PC-9 (cell line): ENCODE measurements around the gene ADAMTS2. TPM values are rescaled to one million over a fixed set of nuclear protein-coding genes. Genes with fewer than 3 reads are reported as not detected.
"Not testable (repeated sequence)": the region's sequence is repeated elsewhere in the genome, so short reads cannot be mapped to it uniquely, and the experiment has no call there.

ENCODE experiments used
- BruUV-seq: library from RNA; stranded (reverse); fragments of 400-500 nt; replicated peaks from 2 replicates; lab custom pipeline; 2021; lab: Mats Ljungman, UMichigan
- CTCF ChIA-PET: fragments of 300-600 bp; sonication (Branson Sonifier 250); formaldehyde crosslinking; loops from one replicate; lab custom pipeline; 2022; ENCODE audit warnings: antibody characterized with exemption; lab: Charles Lee
- POLR2A ChIA-PET: fragments of 300-600 bp; sonication (Branson Sonifier 250); formaldehyde crosslinking; loops from one replicate; lab custom pipeline; 2022; ENCODE audit warnings: antibody characterized with exemption; ENCODE audit not compliant: unreplicated experiment; lab: Charles Lee
- DNase-seq, 2 experiments: peaks; one replicate each; pipeline versions ENCODE4 v3.0.0 to v3.0.0-alpha.2; 2015 to 2022; ENCODE audit warnings: mixed read lengths in 1 of 2
- H2AFZ ChIP-seq: fragments of 200-600 bp; sonication (generic); 2 replicates; pipeline ENCODE4 v1.8.1; 2017; ENCODE audit warnings: antibody characterized with exemption
- H3F3A ChIP-seq: fragments of 200-600 bp; sonication (generic); 2 replicates; pipeline ENCODE4 v1.8.1; 2017; ENCODE audit warnings: antibody characterized with exemption, mild to moderate bottlenecking, low read depth; ENCODE audit not compliant: insufficient read depth
- H3K27ac ChIP-seq: fragments of 200-600 bp; sonication (generic); 2 replicates; pipeline ENCODE4 v1.6.1; 2016; ENCODE audit warnings: mixed run types
- H3K27me3 ChIP-seq: fragments of 200-600 bp; sonication (generic); 2 replicates; pipeline ENCODE4 v1.6.1; 2016; ENCODE audit warnings: low read depth, mixed run types; ENCODE audit not compliant: insufficient read depth
- H3K36me3 ChIP-seq: fragments of 200-600 bp; sonication (generic); 2 replicates; pipeline ENCODE4 v1.6.1; 2016; ENCODE audit warnings: low read depth, mixed run types
- H3K4me1 ChIP-seq: fragments of 200-600 bp; sonication (generic); replicated peaks from 2 replicates; pipeline ENCODE4 v1.6.1; 2016; ENCODE audit warnings: mixed run types; ENCODE audit not compliant: insufficient read depth
- H3K4me2 ChIP-seq: fragments of 200-600 bp; sonication (generic); 2 replicates; pipeline ENCODE4 v1.6.1; 2017; ENCODE audit warnings: mixed run types
- H3K4me3 ChIP-seq: fragments of 200-600 bp; sonication (generic); 2 replicates; pipeline ENCODE4 v1.6.1; 2016; ENCODE audit warnings: mixed run types
- H3K79me2 ChIP-seq: fragments of 200-600 bp; sonication (generic); 2 replicates; pipeline ENCODE4 v1.6.1; 2017; ENCODE audit warnings: low read depth, mixed run types
- H3K9me2 ChIP-seq: fragments of 200-600 bp; sonication (generic); 2 replicates; pipeline ENCODE4 v1.8.1; 2017; ENCODE audit warnings: mild to moderate bottlenecking; ENCODE audit not compliant: insufficient read depth
- H3K9me3 ChIP-seq: fragments of 200-600 bp; sonication (generic); 2 replicates; pipeline ENCODE4 v1.8.1; 2016; ENCODE audit warnings: low read depth; ENCODE audit not compliant: insufficient read depth
- H4K20me1 ChIP-seq: fragments of 200-600 bp; sonication (generic); 2 replicates; pipeline ENCODE4 v1.8.1; 2017; ENCODE audit not compliant: insufficient read depth
- CTCF ChIP-seq: fragments of 200-600 bp; sonication (generic); conservative IDR thresholded peaks from 2 replicates; pipeline ENCODE4 v1.6.1; 2017; ENCODE audit warnings: mixed run types, antibody characterized with exemption, mild to moderate bottlenecking, moderate library complexity
- EZH2 ChIP-seq: fragments of 200-600 bp; sonication (generic); IDR thresholded peaks from 2 replicates; pipeline ENCODE4 v1.8.0; 2017; ENCODE audit warnings: antibody characterized with exemption, low read depth
- intact Hi-C: fragments of 100-400 bp; cut with micrococcal nuclease; formaldehyde crosslinking; loops from one replicate; pipeline ENCODE4 v1.10.0; 2022; ENCODE audit not compliant: unreplicated experiment
- total RNA-seq: library from RNA; stranded (reverse); gene quantifications from 2 replicates; pipeline ENCODE4 v1.2.3, GENCODE V29; 2021

ADAMTS2 gene
- total RNA-seq, 1 experiment from 2014 or later = not detected

DNA sequence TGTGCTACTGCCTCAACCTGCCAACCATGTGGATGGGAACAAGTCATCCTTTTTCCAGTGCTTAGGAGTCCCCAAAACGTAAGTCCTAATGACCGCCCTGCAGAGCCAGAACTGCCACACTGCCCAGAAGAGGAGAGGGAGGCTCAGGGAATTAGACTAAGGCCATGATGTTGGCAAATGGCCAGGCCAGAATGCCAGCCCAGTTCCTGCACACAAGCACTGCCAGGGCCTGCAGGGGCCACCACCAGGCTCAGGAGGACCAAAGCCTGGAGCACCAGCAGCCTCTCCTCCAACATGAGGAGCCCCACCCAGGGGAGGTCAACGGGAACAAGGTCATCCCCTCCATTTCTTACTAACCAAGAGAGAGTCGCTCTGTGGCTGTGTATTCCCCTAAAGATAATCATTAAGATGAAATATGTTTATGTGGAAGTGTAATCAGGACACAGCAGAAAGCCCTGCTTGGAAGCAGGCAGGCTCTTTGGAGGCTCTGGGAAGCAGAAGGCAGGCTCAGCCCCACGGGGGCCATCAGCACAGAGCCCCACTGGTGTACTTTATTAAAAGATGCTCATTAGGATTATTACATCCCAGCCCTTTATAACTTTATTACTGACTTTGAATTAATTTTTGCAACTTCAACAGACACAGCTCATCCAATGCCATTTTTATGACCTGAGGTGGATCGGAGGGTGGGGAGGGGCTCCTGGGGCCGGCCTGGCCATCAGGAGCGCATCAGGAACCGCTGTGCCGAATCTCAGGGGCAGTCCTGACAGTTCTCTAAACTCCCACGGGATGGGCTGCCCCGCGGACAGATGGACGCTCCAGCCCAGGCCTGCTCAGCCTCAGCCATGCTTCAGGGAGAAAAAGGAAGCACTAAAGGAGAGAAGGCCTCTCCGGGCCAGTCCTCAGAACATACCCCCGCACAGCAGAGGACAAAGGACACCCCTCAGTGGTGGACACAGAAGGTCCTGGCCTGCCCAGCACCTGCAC lies 127.0 kb downstream of the ADAMTS2 start:
- ChIA-PET CTCF (no interaction called here), POLR2A (no interaction called here)
- Histone ChIP-seq H3K4me3 (no peak overlapping the region), H3K79me2 (no peaks in the 10 kb centered on the region), H3K4me2 (no peak overlapping the region), H3K36me3 (no peaks in the 10 kb centered on the region), H2AFZ (no peak overlapping the region), H3F3A (no peaks in the 10 kb centered on the region), H3K9me3 (no peaks in the 10 kb centered on the region), H3K4me1 (no peaks in the 10 kb centered on the region), H3K9me2 (no peaks in the 10 kb centered on the region), H3K27me3 (peaks cover 96% of the 10 kb centered on the region), H4K20me1 (no peaks in the 10 kb centered on the region; the same call in 1 of the 2 replicates), H3K27ac (no peak overlapping the region)
- intact Hi-C loops = no loop called here
- no peak for DNase-seq
- TF ChIP-seq CTCF (no peak), EZH2 (no peak)
- no TSS peak for BruUV-seq

- no peak overlapping the region for H2AFZ ChIP-seq
- ChIA-PET POLR2A (no interaction called here), CTCF (no interaction called here)
- H3K79me2 ChIP-seq = no peaks in the 10 kb centered on the region
- no peaks in the 10 kb centered on the region for H3K9me3 ChIP-seq
- no peaks in the 10 kb centered on the region for H3K36me3 ChIP-seq
- DNase-seq = no peak
- no peak overlapping the region for H3K27ac ChIP-seq
- no peaks in the 10 kb centered on the region; the same call in 1 of the 2 replicates for H4K20me1 ChIP-seq
- no peak overlapping the region for H3K4me2 ChIP-seq
- H3K27me3 ChIP-seq = peaks cover 96% of the 10 kb centered on the region
- H3K4me3 ChIP-seq = no peak overlapping the region
- no peaks in the 10 kb centered on the region for H3K9me2 ChIP-seq
- no peaks in the 10 kb centered on the region for H3F3A ChIP-seq
- TF ChIP-seq EZH2 = no peak
- TF ChIP-seq CTCF = no peak
- no peaks in the 10 kb centered on the region for H3K4me1 ChIP-seq
- intact Hi-C loops = no loop called here
- no TSS peak for BruUV-seq
Observed at GRCh38 chr5:179217356-179217755, 127.9 kb downstream of the ADAMTS2 start.

DNA sequence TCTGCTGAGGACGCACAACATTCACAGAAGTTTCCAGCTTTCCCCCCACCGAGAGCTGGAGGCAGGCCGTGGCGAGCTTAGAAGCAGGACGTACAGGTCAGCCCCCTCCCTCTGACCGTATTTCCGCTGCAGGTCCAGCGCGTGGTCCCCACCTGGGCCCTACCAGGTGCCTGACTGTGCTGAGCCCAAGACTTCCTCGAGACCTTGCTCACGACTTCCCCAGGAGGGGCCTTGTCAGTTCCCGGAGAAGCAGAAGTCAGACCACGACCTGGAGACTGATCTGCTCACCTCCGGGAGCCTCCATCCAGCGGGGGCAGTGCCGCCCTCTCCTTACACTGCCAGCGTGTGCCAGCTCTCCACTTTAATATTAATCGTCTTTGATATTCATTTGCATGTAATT lies 128.9 kb downstream of the ADAMTS2 start:
- H4K20me1 ChIP-seq, DNase-seq, H3F3A ChIP-seq, H3K9me3 ChIP-seq, H3K4me3 ChIP-seq, BruUV-seq, H3K9me2 ChIP-seq, H3K79me2 ChIP-seq, CTCF ChIA-PET, intact Hi-C loops, H3K4me2 ChIP-seq, POLR2A ChIA-PET, H3K4me1 ChIP-seq, H2AFZ ChIP-seq, H3K36me3 ChIP-seq, H3K27ac ChIP-seq: not testable (repeated sequence)
- H3K27me3 ChIP-seq = peaks cover 96% of the 10 kb centered on the region
